PFSK-1 (cell line): Measurements from ENCODE around the gene LOC128125822.

Source experiments
- FOXP2 ChIP-seq: optimal IDR thresholded peaks from 2 replicates; pipeline ENCODE3; 2011; ENCODE audit warnings: borderline replicate concordance, control low read depth, inconsistent platforms; ENCODE audit not compliant: insufficient read depth; ENCODE audit errors: extremely low read length, extremely low read depth
- POLR2AphosphoS5 ChIP-seq: IDR thresholded peaks from 2 replicates; pipeline ENCODE4 v1.6.1; 2012; ENCODE audit warnings: low read depth, mild to moderate bottlenecking, control low read depth, low read length, moderate library complexity
- REST ChIP-seq, 2 experiments: IDR thresholded peaks; 2 replicates each; pipeline versions ENCODE4 v1.6.1 to v1.8.0; 2011 to 2012; ENCODE audit warnings: low read depth in 2 of 2, low read length in 2 of 2, control low read depth in 1 of 2, inconsistent platforms in 1 of 2, mild to moderate bottlenecking in 1 of 2, moderate library complexity in 1 of 2; ENCODE audit not compliant: insufficient read depth in 1 of 2
- SIN3A ChIP-seq: IDR thresholded peaks from 2 replicates; pipeline ENCODE4 v1.6.1; 2012; ENCODE audit warnings: mild to moderate bottlenecking, low read length, moderate library complexity, borderline replicate concordance; ENCODE audit not compliant: insufficient read depth
- TAF1 ChIP-seq: IDR thresholded peaks from 2 replicates; pipeline ENCODE4 v1.6.1; 2012; ENCODE audit warnings: low read length, control low read depth, borderline replicate concordance; ENCODE audit not compliant: insufficient read depth

GRCh38 chr6:63527658-63528514 lies 44.4 kb upstream of the LOC128125822 start:
- TF ChIP-seq TAF1, result no peak
- no peak for TF ChIP-seq POLR2AphosphoS5
- TF ChIP-seq REST (IDR thresholded peaks at IDR 0.05; ENCODE audit: insufficient read depth in 1 of 2, low read depth in 2 of 2, low read length in 2 of 2), result no peak
- TF ChIP-seq SIN3A, result peak; percentile 26; the same call in 1 of the 2 replicates
- no peak for TF ChIP-seq FOXP2
